ENCODE measurements around the gene CXADR.
"Not testable (repeated sequence)": the region's sequence is repeated elsewhere in the genome, so short reads cannot be mapped to it uniquely, and the experiment has no call there.

CXADR gene
- total RNA-seq: 2.0 to 3.1 reads per million in 2 donors

- DNase-seq: peak; percentile 71
Observed at GRCh38 chr21:17512253-17513213, at the start of gene CXADR. Gene CXADR, plus strand, starts transcription at chr21:17513043. Its CDS starts 87 bp downstream, at chr21:17513130.

- no peak for DNase-seq
Observed at GRCh38 chr21:17466166-17466565, 46.7 kb upstream of the CXADR start.

DNA sequence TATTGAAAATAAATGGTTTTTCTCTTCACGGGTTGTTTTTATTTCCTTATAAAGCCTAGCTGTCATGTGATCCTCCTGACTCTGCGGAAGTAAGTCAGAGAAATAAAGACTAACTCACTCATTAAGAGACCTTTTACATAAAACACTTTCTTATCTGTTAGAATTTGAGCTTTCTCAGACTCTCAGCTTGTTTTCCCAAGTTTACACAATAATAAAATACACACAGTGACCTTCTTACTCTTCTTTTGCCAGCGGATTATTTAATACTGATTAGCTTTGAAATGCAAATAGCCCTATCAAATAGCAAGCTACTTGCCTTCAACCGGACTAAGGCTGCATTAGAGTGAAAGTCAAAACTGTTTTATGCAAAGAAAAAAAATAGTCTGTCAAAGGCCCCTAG lies 45.5 kb upstream of the CXADR start:
- DNase-seq: no peak

DNA sequence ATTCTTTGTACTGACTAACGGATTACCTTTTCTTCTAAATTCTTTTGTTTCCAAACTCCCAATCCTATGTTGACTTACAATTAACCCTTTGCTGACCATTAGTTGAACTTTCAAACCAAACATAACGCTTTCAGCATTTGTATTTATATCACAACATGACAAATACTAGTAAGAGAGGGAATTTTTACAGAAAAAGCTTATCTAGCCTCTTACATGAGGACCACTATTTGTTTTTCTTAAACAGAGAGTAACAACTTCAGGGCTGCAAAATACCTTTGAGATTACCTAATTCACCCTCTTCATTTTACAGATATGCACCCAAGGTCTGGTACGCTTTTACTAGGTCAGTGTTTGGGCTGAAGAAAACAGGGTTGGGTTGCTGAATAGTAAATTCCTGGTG lies 45.0 kb upstream of the CXADR start:
- no peak for DNase-seq

DNA sequence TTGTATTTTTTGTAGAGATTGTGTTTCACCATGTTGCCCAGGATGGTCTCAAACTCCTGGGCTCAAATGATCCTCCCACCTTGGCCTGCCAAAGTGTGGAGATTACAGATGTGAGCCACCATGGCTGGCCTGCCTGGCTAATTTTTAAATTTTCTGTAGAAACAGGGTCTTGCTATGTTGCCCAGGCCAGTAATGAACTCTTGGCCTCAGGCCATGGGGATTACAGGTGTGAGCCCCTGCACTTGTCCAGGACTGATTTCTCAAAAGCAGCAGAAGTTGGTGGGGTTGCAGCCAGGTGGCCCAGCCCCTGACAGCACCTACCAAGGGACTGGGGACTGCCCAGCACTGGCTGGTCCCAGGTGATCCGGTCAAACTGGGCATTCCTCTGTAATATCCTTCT lies 44.1 kb upstream of the CXADR start:
- no peak for DNase-seq

DNA sequence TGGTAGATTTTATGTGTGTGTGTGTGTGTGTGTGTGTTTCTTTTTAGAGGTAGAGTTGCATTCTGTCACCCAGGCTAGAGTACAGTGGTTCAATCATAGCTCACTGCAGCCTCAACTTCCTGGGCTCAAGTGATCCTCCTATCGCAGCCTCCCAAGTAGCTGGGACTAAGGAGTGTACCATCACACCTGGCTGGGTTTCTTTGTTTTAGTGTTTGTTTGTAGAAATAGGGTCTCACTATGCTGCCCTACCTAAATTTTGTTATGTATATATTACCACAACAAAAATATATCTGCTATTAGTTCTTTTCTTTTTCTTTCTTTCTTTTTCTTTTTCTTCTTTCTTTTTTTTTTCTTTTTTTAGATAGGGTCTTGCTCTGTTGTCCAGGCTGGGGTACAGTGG lies 43.1 kb upstream of the CXADR start:
- no peak for DNase-seq

GRCh38 chr21:17472182-17472581 lies 40.7 kb upstream of the CXADR start:
- DNase-seq: no peak

- DNase-seq: no peak
Observed at GRCh38 chr21:17472592-17473271, 40.1 kb upstream of the CXADR start.

- DNase-seq: no peak
Observed at GRCh38 chr21:17476006-17476405, 36.8 kb upstream of the CXADR start.

GRCh38 chr21:17478156-17478555 lies 34.7 kb upstream of the CXADR start:
- not testable (repeated sequence) for DNase-seq

GRCh38 chr21:17479606-17480005 lies 33.2 kb upstream of the CXADR start:
- DNase-seq: no peak

GRCh38 chr21:17482928-17483327 lies 29.9 kb upstream of the CXADR start:
- DNase-seq: no peak

DNA sequence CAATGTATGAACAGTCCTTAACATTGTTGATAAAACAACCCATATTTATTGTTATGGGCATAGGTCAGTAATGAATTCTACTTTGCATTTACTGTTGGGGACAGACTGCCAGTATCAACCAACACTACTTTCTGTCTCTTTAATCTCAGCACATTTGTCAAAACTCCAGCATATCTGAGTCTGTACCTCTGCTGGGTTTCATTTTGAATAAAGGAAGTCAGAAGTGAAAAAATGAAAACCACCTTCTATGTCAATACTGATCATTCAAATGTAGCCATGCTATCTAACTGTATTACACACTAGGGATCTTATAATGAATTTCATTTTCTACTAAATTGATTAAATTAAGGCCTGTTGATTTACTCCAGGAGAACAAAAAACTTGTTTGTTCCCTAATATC lies 24.2 kb upstream of the CXADR start:
- no peak for DNase-seq

DNA sequence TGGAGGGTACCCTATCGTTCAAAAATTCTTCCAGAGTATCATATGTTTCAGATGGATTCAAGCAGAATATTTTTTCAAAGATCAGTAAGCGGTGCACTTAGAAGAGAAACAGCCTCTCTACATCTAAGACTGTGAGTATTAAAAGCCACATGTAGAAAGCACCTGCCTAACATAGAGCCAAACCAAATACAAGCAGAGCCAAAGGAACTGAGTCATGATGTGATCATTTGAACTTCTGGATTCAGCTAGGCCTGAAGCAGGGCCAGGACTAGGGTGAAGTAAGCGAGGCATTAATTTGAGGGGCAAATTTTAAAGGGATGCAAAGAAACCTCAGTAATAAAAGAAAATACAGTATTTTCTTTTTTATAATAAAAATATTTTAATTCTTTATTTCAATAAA lies 23.3 kb upstream of the CXADR start:
- not testable (repeated sequence) for DNase-seq

DNA sequence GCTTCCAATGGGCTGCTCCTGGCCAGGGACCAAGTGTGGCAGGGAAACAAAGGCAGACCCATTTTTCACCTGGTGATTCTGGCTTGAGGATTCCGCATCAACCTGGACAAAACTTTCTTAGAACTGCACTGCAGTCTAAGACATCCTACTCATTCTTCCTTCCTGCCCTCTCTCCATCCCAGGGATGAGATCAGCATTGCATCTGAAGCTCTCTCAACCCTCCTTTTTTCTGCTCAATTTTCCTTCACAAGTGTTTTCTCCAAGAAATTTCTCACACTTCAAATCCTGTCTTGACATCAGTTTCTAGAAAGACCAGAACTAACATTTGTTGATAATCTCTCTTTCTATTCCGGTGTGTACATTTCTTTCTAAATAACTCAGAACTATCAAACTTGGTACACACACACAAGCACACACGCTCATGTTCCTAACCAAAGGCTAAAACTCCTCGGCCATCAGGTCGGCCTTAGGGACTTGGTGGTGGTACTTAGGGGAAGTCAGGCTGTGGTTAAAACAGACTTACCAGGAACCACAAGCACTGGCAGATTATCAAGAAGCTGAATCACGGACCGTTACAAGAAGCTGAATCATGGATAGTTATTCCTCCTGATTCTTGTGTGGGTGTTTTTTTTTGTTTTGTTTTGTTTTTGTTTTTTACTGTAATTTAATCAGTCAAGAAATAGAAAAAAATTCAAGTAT lies 21.0 kb upstream of the CXADR start:
- no peak for DNase-seq

DNA sequence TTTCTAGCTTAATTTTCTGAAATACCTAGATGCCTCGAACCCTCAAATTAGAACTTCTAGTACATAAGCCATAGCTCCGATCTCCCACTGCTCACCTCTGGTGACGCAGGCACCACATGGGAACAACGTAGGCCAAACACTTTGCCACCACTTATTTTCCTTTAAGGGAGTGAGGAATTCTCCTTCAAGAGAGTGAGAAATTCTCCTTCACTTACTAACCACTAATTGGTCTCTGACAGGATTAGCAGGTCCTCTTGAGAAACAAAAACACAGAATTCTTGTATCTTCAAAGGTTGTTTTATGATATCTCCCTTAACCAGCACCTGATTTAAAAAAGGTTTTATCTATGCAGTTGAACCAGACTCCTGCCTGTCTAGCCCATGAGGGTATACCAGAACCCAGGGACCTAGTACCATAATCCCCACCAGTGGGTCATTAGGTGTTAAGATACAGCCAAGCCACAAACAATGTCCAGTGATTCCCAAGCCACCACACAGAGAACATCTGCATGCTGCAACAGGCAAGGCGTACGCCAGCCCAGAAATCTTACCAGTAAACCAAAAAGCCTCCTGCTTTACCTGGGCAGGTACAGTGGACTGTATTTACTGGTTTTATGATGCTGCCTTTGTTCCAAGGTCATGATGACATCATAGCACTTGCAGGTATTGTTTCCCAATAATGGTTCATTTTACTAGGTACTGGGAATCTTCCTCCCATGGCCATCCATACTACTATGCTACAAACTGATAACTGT lies 20.3 kb upstream of the CXADR start:
- no peak for DNase-seq

DNA sequence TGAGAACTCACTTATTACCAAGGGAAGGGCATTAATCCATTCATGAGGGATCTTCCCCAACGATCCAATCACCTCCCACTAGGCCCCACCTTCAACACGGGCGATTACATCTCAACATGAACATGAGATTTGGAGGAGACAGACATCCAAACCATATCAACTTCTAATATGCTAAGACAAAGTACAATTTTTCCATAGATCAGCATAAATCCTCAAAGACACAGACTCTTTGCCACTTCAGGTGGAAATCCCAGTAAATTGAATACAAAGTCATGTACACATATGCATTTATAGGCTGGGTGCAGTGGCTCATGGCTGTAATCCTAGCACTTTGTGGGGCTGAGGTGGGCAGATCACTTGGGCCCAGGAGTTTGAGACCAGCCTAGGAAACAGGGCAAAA lies 18.8 kb upstream of the CXADR start:
- DNase-seq: no peak

DNA sequence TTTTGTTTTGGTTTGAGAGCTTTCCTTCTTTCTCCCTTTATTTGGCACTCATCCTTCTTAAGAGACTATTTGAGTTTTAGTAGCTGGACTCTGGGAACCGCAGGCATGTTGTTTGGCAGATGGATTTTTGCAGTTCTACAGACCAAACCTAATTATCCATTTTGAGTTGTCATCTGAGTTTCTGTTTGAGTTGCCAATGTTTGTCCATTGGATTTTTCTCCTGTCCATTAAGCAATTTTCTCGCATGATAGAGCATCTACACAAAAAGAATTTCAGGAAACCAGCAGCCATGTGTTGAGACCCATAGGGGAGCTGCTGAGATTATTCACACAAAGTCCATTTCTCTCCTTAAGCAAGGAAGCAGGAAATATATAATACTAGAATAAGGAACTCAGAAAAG lies 17.2 kb upstream of the CXADR start:
- DNase-seq: no peak

- no peak for DNase-seq
Observed at GRCh38 chr21:17497316-17497715, 15.5 kb upstream of the CXADR start.

GRCh38 chr21:17498586-17498985 lies 14.3 kb upstream of the CXADR start:
- DNase-seq: no peak

- DNase-seq: no peak
Observed at GRCh38 chr21:17501107-17502006, 11.5 kb upstream of the CXADR start.

- DNase-seq: not testable (repeated sequence)
Observed at GRCh38 chr21:17502985-17503384, 9.9 kb upstream of the CXADR start.

All from T-helper 9 cell (primary cell).